Frontal cortex (tissue), 4 donors: ENCODE results near the gene ZNF529. TPM values are rescaled to one million over a fixed set of nuclear protein-coding genes. Genes with fewer than 3 reads are reported as not detected.
"Not testable (repeated sequence)": the region's sequence is repeated elsewhere in the genome, so short reads cannot be mapped to it uniquely, and the experiment has no call there.

Experiments used
- DNase-seq, 2 donors: peaks; one replicate each; pipeline ENCODE4 v3.0.0; 2012; ENCODE audit warnings: low spot score in 2 of 2
- FAIRE-seq: peaks from 2 replicates; lab custom pipeline; 2012; peaks lifted over from hg19 to GRCh38; lab: Jason Lieb, UNC
- total RNA-seq: library from RNA; depleted of rRNA; stranded (reverse); fragments of >200 nt; gene quantifications from one replicate; pipeline ENCODE4 v1.2.3, GENCODE V29; 2014
- donor health status: control.
- donor health status: control.
- donor health status: control.

The ZNF529 gene
- total RNA-seq: 59.1 TPM

DNA sequence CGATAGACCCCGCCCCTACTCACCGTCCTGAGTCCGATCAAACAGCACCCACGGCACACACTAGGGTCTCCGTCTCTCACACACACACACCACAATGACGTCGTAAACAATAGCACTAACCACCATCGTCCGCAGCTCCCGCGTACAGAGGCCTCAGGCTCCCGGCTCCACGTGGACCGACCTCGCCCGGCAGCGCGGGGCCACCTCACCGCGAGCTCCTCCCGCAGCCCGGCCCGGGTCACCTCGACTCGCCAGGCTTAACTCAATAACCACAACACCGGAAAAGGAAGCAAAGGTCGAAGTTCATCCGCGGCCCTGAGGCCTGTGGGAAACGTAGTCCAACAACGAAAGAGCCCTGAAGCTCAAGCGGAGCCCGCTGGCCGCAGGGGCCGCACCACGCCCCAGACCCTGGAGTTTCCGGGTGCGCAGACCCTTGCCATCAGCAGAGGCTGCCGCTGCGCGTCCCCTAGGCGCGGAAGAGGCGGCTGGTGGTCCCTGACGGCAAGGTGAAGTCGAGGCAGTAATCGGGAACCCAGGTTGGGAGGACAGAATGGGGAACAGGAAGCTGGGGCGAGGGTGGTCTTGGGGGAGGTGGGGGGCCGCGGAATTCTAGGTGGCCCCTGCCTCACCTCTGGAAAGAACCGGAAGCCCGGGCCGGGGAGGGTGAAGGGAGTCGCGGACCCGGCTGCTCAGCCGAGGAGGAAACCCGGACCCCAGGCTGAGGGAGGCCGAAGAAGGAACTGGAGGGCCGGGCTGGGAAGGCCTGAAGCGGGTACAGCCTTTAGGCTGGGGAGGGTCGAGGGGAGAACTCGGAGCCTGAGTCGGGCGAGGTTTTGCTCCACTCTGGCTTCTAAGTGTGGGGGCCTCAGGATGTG lies at the start of gene ZNF529:
Gene ZNF529 (minus strand): TSS at position 273 of the 875 bp plus-strand sequence. CDS start 946 bp downstream, outside the sequence.
- DNase-seq (peak; percentile 83 to 89), FAIRE-seq (no peak)

DNA sequence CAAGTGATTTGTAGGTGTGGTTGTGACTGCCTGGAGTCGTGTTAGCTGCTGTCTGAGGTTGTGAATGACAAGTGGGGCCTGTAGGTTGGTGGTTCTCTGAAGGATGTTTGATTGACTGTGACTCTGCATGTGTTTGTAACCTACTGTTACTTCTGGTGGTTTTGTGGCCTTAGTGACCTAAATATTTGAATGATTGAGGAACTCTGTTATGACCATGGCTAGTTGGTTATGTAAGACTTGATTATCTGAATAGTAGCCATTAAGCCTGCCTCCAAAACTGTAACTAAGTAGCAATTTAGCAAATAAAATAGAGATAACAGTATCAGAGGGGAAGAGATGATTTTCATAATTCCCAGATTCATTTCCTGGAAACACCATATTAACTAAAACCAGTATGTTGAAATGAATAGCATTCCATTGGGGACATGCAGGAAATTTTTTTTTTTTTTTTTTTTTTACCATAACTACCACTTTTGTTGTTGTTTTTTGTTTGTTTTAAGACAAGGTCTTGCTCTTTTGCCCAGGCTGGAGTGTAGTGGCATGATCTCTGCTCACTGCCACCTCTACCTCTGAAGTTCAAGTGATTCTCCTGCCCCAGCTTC lies 32.9 kb upstream of the ZNF529 start:
- peak in 1 of 2 donors; percentile 29 for DNase-seq
- FAIRE-seq: no peak

DNA sequence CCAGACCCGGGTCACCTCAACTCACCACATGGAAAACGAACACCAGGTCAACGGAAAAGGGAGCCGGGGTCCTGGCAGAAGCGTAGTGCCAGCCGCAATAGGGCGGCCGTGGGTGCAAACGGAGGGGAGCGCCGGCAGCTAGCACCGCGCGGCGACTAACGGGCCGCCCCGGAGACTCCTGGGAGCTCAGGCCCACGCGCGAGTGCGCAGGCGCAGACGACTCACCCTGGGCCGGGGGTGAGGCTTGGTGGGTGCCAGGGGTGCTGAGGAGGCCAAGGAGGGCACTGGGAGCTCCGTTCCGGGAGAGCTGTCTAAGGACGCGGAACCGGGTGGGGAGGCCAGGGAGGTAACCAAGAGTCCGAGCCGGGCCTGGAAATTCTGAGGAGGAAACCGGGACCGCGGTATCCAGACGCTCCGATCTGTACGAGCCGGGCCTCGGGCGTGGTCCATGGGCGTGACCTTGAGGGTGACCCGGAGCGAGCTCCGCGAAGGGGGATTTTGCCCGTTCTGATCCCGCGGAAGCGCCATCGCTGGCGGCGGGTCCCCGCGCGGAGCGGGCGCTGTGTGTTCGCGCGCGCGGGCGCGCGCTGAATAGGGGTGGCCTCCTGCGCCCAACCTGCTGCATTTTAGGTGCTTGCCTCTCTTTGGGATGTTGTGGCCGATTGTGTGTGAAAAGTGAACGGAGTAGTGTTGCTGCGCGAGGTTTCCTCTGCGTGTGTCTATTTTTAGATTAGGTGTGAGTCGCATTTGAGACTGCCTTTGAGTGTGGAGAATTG lies 32.2 kb upstream of the ZNF529 start, which contains the start of gene ZNF382:
Gene ZNF382 (plus strand): TSS at position 213 of the 776 bp plus-strand sequence. CDS start 4,602 bp downstream, outside the sequence.
- FAIRE-seq: no peak
- DNase-seq: peak; percentile 81 to 82

DNA sequence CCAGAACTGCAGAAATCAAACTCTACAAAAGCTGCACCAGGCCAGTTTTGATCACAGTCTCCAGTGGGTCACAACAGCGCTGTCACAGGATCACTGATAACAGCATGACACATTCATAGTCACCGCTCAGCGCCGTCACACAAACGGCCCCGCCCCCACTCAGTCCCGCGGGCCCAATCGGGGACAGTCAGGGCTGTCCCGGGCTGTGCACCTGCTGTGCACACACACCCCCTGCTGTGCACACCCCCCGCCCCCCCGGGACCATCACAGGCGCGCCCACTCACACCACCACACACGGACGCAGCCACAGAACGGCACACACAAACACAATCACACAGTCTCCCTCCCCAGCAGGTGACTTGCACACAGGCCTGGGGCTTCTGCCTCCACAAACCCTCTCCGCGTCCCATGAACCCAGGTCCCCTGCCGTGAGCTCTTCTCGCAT lies 31.6 kb upstream of the ZNF529 start:
- no peak for FAIRE-seq

DNA sequence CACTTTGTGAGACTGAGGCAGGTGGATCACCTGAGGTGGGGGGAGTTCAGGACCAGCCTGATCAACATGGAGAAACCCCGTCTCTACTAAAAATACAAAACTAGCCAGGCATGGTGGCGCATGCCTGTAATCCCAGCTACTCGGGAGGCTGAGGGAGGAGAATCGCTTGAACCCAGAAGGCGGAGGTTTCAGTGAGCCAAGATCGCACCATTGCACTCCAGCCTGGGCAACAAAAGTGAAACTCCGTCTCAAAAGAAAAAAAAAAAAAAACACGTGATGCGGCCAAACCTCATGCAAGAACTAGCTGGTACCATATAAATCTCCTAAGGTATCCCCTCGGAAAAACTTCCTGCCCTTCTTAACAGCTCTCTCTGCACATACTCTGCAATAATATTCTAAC lies 29.6 kb upstream of the ZNF529 start:
- not testable (repeated sequence) for DNase-seq, FAIRE-seq

More for the DNA sequence above, 31.6 kb upstream of the ZNF529 start:
- peak; percentile 61 to 78 for DNase-seq

DNA sequence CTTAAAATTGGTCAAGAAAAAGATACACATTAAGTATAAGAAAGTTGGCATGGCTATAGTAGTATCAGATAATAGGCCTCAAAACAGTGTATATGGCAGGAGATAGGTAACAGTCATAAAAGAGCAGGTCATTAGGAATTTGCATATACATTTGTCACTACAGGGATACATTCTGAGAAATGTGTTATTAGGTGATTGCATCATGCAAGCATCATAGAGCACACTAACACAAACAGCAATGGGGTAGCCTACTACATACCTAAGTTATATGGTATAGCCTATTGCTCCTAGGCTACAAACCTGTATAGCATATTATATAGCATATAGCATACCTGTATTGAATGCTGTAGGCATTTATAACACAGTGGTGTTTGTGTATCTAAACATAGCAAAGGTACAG lies 6.2 kb upstream of the ZNF529 start:
- FAIRE-seq (no peak), DNase-seq (no peak)

DNA sequence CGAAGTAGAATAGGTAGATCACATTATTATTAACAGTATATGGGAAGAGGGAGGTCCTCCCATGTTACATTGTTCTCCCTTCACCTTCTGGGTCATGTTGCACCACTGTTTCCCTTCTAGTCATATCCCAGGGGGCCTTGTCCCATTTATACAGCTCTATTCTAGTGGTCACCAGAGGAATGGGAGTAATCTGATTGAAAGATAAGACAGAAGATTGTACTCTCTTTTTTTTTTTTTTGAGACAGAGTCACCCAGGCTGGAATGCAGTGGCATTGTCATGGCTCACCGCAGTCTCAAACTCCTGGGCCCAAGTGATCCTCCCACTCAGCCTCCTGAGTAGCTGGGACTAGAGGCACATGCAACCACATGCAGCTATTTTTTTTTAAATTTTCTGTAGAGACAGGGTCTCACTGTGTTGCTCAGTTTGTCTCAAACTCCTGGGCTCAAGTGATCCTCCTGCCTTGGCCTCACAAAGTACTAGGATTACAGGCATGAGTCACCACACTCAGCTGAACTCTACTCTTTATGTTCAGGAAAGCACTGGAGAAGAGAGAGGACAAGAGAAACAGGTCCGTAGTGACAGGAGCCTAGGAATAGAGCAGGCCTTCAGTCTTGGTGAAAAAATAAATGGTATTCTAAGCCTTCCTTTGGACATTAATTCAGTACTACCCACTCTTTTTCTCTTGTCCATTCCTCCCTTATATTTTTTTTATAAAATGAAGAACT lies 4.3 kb upstream of the ZNF529 start:
- DNase-seq (no peak), FAIRE-seq (no peak)

DNA sequence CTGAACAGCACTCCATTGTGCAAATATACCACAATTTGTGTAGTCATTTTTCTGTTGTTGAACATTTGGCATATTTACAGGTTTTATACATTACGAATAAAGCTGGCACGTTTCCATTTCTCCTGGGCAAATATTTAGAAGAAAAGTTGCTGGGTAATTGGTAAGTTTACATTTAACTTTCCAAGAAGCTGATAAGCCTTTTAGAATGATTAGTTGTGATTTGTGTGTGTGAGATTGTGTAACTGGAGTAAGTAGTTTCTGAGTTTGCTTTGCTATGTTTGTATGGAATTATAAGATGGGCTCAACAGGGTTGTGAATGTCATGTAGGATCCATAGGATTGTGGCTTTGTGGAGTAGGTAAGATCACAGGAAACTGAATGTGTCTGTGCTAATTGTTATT lies 1.6 kb upstream of the ZNF529 start:
- FAIRE-seq (no peak), DNase-seq (no peak)

DNA sequence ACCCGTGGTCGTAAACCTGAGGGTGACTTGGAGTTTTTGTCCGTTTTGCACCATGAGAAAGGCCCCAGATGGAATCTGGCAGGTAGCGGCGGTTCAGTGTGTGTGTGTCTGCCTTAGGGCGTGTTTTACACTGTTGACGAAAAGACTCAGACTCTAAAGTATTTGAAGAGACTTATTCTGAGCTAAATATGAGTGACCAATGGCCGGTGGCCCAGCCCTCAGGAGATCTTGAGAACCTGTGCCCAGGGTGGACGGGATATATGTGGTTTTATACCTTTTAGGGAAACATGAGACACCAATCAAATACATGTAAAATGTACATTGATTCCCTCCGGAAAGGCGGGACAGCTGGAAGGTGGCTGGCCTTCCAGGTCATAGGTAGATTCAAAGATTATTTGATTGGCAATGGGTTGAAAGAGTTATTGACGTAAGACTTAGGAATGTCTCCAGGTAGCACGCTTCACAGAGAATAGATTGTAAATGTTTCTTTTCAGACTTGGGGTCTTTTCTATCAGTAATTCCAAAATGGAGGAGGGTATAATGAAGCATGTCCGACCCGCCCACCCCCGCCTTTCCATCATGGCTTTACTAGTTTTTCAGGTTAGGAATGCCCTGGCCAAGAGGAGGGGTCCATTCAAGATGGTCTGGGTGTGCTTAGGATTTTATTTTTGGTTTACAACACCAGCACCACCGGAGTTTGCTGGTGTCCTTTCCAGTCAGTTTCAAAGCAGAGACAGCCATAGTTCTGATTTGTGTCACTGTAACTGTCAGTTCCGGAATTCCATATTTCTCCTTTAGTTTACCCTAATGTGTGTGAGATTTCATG lies 1.0 kb upstream of the ZNF529 start:
- DNase-seq (peak in 1 of 2 donors; percentile 21), FAIRE-seq (no peak)

DNA sequence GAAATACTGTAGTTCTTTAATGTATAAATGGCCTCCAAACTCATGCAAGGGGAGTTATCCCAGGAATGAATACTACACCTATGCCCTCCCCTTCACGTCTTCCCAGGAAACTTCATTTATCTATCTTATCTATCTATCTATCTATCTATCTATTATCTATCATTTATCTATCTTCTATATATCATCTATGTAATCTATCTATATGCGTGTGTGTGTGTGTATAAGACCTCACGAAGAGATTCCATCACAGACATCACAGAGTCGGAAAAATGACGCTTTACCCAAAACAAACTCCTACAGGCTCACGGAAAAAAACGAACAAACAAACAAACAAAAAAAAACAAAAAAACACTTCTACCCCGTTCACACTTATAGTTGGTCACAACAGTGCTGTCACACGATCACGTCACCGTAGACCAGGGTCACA lies 486 bp downstream of the ZNF529 start:
- no peak for FAIRE-seq
- DNase-seq: no peak

DNA sequence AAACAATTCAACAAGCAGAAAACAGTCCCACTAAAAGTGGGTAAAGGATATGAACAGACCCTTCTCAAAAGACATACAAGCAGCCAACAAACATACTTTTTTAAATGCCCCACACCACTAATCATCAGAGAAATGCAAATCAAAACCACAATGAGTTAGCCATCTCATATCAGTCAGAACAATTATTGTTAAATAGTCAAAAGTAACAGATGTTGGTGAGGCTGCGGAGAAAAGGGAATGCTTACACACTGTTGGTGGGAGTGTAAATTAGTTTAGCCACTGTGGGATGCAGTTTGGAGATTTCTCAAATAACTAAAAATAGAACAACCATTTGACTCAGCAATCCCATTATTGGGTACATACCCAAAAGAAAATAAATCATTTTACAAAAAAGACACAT lies 8.7 kb downstream of the ZNF529 start:
- DNase-seq (no peak), FAIRE-seq (no peak)

DNA sequence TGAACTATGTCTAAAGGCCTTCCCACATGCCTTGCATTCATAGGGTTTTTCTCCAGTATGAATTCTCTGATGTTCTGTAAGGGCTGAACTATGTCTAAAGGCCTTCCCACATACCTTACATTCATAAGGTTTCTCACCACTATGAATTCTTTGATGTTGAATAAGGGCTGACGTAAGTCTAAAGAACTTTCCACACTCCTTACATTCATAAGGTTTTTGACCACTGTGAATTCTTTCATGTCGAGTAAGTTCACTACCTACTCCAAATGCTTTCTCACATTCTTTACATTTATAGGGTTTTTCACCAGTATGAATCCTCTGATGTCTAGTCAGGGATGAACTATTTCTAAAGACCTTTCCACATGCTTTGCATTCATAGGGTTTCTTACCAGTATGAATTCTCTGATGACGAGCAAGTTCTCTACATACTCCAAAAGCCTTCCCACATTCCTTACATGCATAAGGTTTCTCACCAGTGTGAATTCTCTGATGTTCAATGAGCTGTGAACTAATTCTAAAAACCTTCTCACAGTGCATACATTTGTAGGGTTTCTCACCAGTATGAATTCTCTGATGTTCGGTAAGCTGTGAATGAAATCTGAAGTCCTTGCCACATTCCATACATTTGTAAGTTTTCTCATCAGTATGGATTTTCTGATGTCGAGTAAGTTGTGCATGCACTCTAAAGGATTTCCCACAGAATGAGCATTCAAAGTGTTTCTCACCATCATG lies 25.9 kb downstream of the ZNF529 start:
- DNase-seq (no peak), FAIRE-seq (no peak)

DNA sequence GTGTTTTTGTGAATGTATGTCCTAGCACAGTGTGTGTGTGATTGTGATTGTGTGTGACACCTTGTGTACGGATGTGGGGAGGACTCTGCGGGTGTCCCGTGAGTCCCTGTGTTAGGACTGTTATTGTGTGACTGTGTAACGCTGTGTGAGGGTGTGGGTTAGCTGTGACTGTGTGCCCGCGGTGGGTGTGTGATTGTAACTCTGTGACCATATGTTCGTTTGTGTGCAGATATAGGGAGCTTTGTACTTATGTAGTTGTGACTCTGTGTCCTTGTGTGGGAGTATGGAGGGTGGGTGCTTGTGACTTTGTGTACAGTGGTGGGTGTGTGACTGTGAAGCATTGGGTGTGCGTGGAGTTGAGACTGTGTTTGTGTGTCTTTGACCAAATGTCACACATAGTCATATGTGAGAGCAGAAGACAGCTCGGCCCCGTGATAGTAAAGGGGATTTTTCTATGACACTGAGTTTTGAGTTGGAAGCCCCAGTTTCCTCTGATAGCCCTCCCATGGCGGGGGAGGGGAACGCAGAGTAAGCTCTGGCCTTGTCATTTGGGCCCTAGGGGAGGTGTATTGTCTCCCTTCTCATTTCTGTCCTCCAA lies 44.1 kb downstream of the ZNF529 start:
- no peak for FAIRE-seq
- DNase-seq: peak; percentile 22 to 25

DNA sequence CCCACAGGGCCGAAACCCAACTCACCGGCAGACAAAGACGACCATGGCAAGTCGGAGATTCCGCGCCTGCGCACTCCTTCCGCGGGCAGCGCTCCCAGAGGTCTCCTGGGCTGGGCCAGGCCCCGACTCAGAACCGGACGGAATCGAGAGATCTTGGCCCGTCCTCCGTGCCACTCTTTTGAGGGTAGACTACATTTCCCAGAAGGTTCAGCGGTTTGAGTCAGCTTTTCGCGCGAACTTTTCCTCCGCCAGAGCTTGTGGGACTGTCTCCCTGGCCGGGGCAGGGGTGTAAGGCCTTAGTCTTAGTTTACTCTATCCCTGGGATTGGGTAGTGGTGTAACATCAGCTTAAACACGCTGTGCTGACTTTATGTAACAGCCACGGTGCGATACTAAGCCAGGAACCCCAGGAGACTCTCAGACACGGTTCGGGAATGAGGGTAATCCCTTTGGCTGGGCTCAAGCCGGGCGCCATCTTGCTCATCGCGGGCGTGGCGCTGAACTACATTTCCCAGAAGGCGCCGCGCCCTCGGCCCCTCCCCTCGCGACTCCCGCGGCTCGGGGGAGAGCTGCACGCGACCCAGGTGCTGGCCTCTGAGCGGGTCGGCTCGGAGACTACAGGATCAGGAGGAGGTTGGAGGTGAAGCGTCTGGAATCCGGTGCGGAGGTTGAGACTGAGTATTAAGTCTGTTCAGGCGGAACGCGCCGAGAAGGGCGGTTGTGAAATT lies 44.7 kb downstream of the ZNF529 start, which contains the start of gene ZNF260:
Gene ZNF260 (minus strand): TSS at position 78 of the 727 bp plus-strand sequence. CDS start 13,033 bp downstream, outside the sequence.
- DNase-seq (peak; percentile 85 to 89), FAIRE-seq (no peak)

DNA sequence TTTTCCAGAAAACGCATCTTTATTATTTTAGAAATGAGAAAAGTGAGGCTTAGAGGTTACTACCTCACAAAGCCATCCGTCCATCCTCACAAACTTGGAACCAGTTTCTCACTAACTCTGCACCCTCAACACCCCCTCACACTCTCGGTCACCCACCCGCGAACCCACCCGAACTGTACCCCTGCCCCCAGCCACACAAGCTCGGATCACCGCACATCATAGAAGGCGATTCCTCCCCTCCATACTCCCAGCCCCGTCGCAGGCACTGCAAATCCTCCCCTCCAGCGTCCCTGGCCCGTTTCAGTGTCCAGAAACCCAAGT lies 45.3 kb downstream of the ZNF529 start:
- FAIRE-seq (no peak), DNase-seq (no peak)

DNA sequence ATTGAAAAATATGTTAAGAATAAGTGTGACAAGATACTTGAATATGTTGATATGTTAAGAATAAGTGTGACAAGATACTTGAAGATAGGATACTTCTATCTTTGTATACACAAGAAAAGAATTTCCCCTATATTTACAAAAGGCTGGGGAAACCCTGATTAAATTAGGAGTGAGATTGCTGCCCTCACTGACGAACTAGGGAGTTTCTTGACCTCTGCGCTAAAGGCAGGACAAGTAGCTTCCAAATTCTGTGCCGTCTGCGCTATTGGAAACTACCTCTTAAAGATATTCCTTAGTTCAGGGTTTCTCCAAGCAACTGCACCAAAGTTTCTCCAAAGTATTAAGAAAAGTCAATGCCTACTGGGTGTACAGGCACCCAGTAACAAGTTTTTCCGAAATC lies 45.8 kb downstream of the ZNF529 start:
- DNase-seq: no peak
- no peak for FAIRE-seq

DNA sequence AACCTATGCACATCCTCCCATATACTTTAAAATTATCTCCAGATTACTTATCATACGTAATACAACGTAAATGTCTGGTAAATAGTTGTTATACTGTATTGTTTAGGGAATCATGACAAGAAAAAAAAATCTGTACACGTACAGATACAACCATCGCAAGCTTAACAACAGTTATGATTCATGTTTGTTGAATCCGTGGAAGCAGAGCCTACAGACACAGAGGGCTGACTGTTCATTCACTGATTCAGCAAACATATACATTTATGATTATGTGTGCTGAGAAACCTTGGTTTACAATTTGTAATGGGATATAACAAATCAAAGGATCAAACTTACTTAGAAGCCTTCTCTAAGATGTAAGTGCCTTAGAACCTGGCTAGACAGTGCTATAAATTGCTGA lies 46.5 kb downstream of the ZNF529 start:
- DNase-seq (no peak), FAIRE-seq (no peak)
